HepG2 (cell line): ENCODE results near the gene PRR22. TPM values are rescaled to one million over a fixed set of nuclear protein-coding genes. Genes with fewer than 3 reads are reported as not detected.
A peak's percentile ranks its signal among the peaks of the same experiment; 100 is the strongest.

Experiments
- ATAC-seq: fragments of 200-7000 bp; cut with Tn5 transposase; 3 replicates; pipeline ENCODE4 v1.9.1; 2020; ENCODE audit warnings: mild to moderate bottlenecking, moderate library complexity
- BruUV-seq: library from RNA; stranded (reverse); fragments of 400-500 nt; replicated peaks from 2 replicates; lab custom pipeline; 2021; lab: Mats Ljungman, UMichigan
- CTCF ChIA-PET: fragments of 300-600 bp; formaldehyde crosslinking; extraction: SDS; loops from one replicate; lab custom pipeline; 2021; ENCODE audit warnings: low total read pairs, inconsistent platforms, low intra/inter-chr PET ratio; lab: Yijun Ruan, JAX
- POLR2A ChIA-PET: fragments of 350-600 bp; sonication (Branson Sonifier 250); formaldehyde crosslinking; loops from one replicate; lab custom pipeline; 2020; ENCODE audit warnings: antibody characterized with exemption, inconsistent platforms; lab: Yijun Ruan, JAX
- DNase-seq: peaks from one replicate; pipeline ENCODE4 v3.0.0-alpha.2; 2015; ENCODE audit warnings: low spot score
- FAIRE-seq: peaks from 3 replicates; lab custom pipeline; 2011; peaks lifted over from hg19 to GRCh38; lab: Jason Lieb, UNC
- H2AFZ ChIP-seq: one replicate; pipeline ENCODE4 v1.6.1; 2011; ENCODE audit warnings: low read length, inconsistent platforms
- H3K27ac ChIP-seq: fragments of 300-600 bp; 3 replicates; pipeline ENCODE4 v1.8.0; 2011; ENCODE audit warnings: mixed run types, mild to moderate bottlenecking, mixed read lengths, low read length, inconsistent platforms; ENCODE audit not compliant: insufficient read depth; ENCODE audit errors: extremely low read length
- H3K27me3 ChIP-seq, 2 experiments: fragments of 200-600 bp in 1 of 2; 2 replicates in 1 of 2; 3 replicates in 1 of 2; pipeline versions ENCODE4 v1.6.0 to v1.8.0; 2011; ENCODE audit warnings: low read length in 2 of 2, mild to moderate bottlenecking in 2 of 2, moderate library complexity in 2 of 2, inconsistent platforms in 1 of 2; ENCODE audit not compliant: insufficient read depth in 2 of 2, control insufficient read depth in 1 of 2
- H3K36me3 ChIP-seq, 2 experiments: fragments of 200-600 bp in 1 of 2; replicated peaks in 1 of 2; 2 replicates in 1 of 2; 3 replicates in 1 of 2; pipeline versions ENCODE4 v1.5.1 to v1.8.0; 2011; ENCODE audit warnings: low read length in 2 of 2, inconsistent platforms in 1 of 2; ENCODE audit not compliant: insufficient read depth in 2 of 2, control insufficient read depth in 1 of 2
- H3K4me1 ChIP-seq: 2 replicates; pipeline ENCODE4 v1.5.1; 2012; ENCODE audit warnings: low read length, inconsistent platforms; ENCODE audit not compliant: insufficient read depth
- H3K4me2 ChIP-seq: 2 replicates; pipeline ENCODE4 v1.6.0; 2011; ENCODE audit warnings: low read depth, low read length, inconsistent platforms
- H3K4me3 ChIP-seq, 3 experiments: fragments of 200-600 bp in 1 of 3; sonication (generic), shearing (Covaris generic) in 1 of 3; replicated peaks in 1 of 3; 2 replicates each; pipeline ENCODE4 v1.5.1; 2011 to 2016; ENCODE audit warnings: low read length in 3 of 3, inconsistent platforms in 2 of 3, low read depth in 2 of 3, mild to moderate bottlenecking in 2 of 3, control low read depth in 1 of 3, mixed read lengths in 1 of 3; ENCODE audit not compliant: insufficient read depth in 1 of 3
- H3K79me2 ChIP-seq: one replicate; pipeline ENCODE4 v1.6.1; 2011; ENCODE audit warnings: low read length, inconsistent platforms; ENCODE audit not compliant: insufficient read depth
- H3K9ac ChIP-seq: 2 replicates; pipeline ENCODE4 v1.6.0; 2011; ENCODE audit warnings: mild to moderate bottlenecking, low read depth, low read length, inconsistent platforms; ENCODE audit not compliant: insufficient read depth
- H3K9me3 ChIP-seq: 2 replicates; pipeline ENCODE4 v1.5.1; 2012; ENCODE audit warnings: mild to moderate bottlenecking, low read length
- H4K20me1 ChIP-seq: 2 replicates; pipeline ENCODE4 v1.6.0; 2011; ENCODE audit warnings: inconsistent platforms, mild to moderate bottlenecking, low read length, moderate library complexity; ENCODE audit not compliant: insufficient read depth
- DMAP1 ChIP-seq: IDR thresholded peaks from 2 replicates; pipeline ENCODE4 v1.6.1; 2016
- JUNB ChIP-seq: sonication (generic); formaldehyde crosslinking; IDR thresholded peaks from 2 replicates; pipeline ENCODE4 v1.8.0; 2022; ENCODE audit warnings: missing genetic modification reagents, mild to moderate bottlenecking, borderline replicate concordance
- PLRG1 ChIP-seq: fragments of 450-650 bp; conservative IDR thresholded peaks from 2 replicates; pipeline ENCODE4 v1.6.1; 2016
- POGZ ChIP-seq: sonication (generic); formaldehyde crosslinking; IDR thresholded peaks from 2 replicates; pipeline ENCODE4 v1.4.0; 2020; ENCODE audit warnings: mild to moderate bottlenecking, missing genetic modification reagents
- RCOR2 ChIP-seq: IDR thresholded peaks from 2 replicates; pipeline ENCODE4 v1.6.1; 2016; ENCODE audit warnings: missing biosample characterization, missing genetic modification reagents
- SNAPC2 ChIP-seq: sonication (generic); formaldehyde crosslinking; IDR thresholded peaks from 2 replicates; pipeline ENCODE4 v1.8.1; 2022; ENCODE audit warnings: mild to moderate bottlenecking, missing genetic modification reagents
- ZBTB1 ChIP-seq: sonication (generic); formaldehyde crosslinking; IDR thresholded peaks from 2 replicates; pipeline ENCODE4 v1.4.0; 2020; ENCODE audit warnings: missing genetic modification reagents, borderline replicate concordance
- ZNF883 ChIP-seq: sonication (generic); formaldehyde crosslinking; IDR thresholded peaks from 2 replicates; pipeline ENCODE4 v1.5.1; 2020; ENCODE audit warnings: mild to moderate bottlenecking, missing genetic modification reagents; ENCODE audit errors: not compliant biosample characterization
- WGBS: methylation state at CpG from one replicate; pipeline ENCODE4 v1.1.6; 2017; ENCODE audit warnings: low lambda C conversion rate; 5-methylcytosine and 5-hydroxymethylcytosine counted together
- in situ Hi-C: cut with HindIII; loops from 2 replicates; pipeline ENCODE4 v1.10.0; 2017; ENCODE audit warnings: low pct_unique_long_range_greater_than_20kb; ENCODE audit not compliant: extremely low pct_ligation_motif_present
- intact Hi-C: fragments of 100-400 bp; cut with micrococcal nuclease; formaldehyde crosslinking; loops from one replicate; pipeline ENCODE4 v1.10.0; 2022; ENCODE audit not compliant: unreplicated experiment
- polyA plus RNA-seq, 8 experiments: library from polyadenylated mRNA; depleted of rRNA in 3 of 8; stranded (reverse) in 7 of 8; unstranded in 1 of 8; fragments of >200 nt; fragmentation: Illumina TruSeq in 4 of 8; extraction: Trizol in 4 of 8; gene quantifications; 2 replicates each; pipeline versions ENCODE4 v1.2.1 to v1.2.3, GENCODE V29; 2011 to 2016; ENCODE audit warnings: low read depth in 4 of 8, missing spikeins in 1 of 8, mixed read lengths in 1 of 8; ENCODE audit not compliant: insufficient read depth in 1 of 8
- total RNA-seq, 5 experiments: library from RNA; depleted of rRNA; stranded (reverse); fragments of >200 nt; fragmentation: Illumina TruSeq; extraction: Trizol; gene quantifications; 2 replicates each; pipeline ENCODE4 v1.2.3, GENCODE V29; 2016; ENCODE audit warnings: low read depth in 1 of 5
- TF ChIP-seq, protein P1 (sequence below): sonication (generic); formaldehyde crosslinking; IDR thresholded peaks from 2 replicates; pipeline ENCODE4 v1.5.1; 2020; ENCODE audit warnings: missing genetic modification reagents, mild to moderate bottlenecking, borderline replicate concordance
- TF ChIP-seq, protein P2 (sequence below): sonication (generic); formaldehyde crosslinking; IDR thresholded peaks from 2 replicates; pipeline ENCODE4 v1.4.0; 2020; ENCODE audit warnings: missing genetic modification reagents, mild to moderate bottlenecking, borderline replicate concordance
- TF ChIP-seq, protein P3 (sequence below): sonication (generic); formaldehyde crosslinking; IDR thresholded peaks from 2 replicates; pipeline ENCODE4 v1.4.0; 2020; ENCODE audit warnings: mild to moderate bottlenecking, missing genetic modification reagents

Gene PRR22
- total and polyA plus RNA-seq, 2 of the 13 experiments (the other 11 are each of a cell fraction or from before 2014, with no cell fraction given) = 0.84 to 2.3 TPM

DNA sequence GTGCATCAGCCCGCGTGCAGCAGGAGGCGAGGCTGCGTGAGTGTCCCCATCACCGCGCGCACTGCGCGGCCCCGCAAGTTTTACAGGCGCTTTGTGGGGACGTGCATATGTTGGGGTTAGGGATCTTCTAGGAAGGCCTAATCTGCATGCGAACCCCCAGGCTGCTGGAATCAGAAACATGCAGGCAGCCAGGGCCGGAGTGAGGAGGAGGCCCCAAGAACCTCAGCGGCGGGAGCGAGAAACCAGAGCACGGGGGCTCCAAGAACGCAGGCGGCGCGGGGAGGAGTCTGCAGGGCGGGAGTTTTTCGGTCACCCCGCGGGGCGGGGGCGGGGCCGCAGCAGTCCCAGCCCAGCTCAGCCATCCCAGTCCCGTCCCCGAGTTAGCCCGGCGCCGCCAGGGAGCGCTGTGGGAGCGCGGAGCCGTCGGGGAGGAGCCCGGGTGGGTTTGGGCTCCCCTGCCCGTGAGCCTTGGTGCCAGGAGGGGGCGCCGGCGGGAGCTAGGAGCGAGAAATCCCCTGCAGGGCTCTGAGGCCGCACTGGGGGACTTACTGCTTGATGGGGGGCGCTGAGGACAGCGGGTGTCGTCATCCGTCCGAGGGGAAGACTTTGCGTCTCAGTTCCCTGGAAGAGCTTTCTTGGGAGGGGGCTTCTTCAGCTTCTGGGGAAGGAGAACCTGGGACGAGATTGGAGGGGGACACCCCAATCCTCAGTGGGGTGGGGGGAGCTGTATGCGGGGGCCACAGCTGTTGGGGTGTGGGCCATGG is 19.4 kb upstream of the PRR22 start:
- in situ Hi-C loops = loop anchor here (5.0 kb wide), 2 partner anchors 173 to 218 kb away; partner anchors contain the start of gene RANBP3
- no peaks in the 10 kb centered on the region for H3K9me3 ChIP-seq
- DNase-seq (peak; percentile 83), ATAC-seq (peak; percentile 88), FAIRE-seq (peak; percentile 72)
- no peak overlapping the region for H3K27ac ChIP-seq
- H3K9ac ChIP-seq = peak overlapping the region; percentile 43
- peak overlapping the region; percentile 36 to 68 (median 42) for H3K4me3 ChIP-seq
- H4K20me1 ChIP-seq = no peaks in the 10 kb centered on the region
- H2AFZ ChIP-seq = no peak overlapping the region
- POLR2A ChIA-PET = interaction anchor here (0.6 to 2.3 kb wide), 13 partner anchors 13 to 219 kb away, joined by 3 to 46 read pairs (median 5); partner anchors contain the start of genes CAPS, DUS3L, FUT5 and NDUFA11
- CTCF ChIA-PET = interaction anchor here (0.7 to 4.6 kb wide), 8 partner anchors 9 to 243 kb away, joined by 3 to 71 read pairs (median 6); partner anchors contain the start of gene VMAC
- no peaks in the 10 kb centered on the region for H3K79me2 ChIP-seq
- intact Hi-C loops = loop anchor here (1.0 to 10.0 kb wide), 3 partner anchors 22 to 221 kb away; no protein-coding TSS in a partner anchor
- no peaks in the 10 kb centered on the region for H3K36me3 ChIP-seq
- peaks cover 67% of the 10 kb centered on the region for H3K4me1 ChIP-seq
- WGBS = 21% methylated on average over 17 of the region's 54 CpGs
- peak overlapping the region; percentile 70 for H3K4me2 ChIP-seq
- no TSS peak for BruUV-seq
- H3K27me3 ChIP-seq = no peaks in the 10 kb centered on the region; a peak in 1 of 5 replicates
- 0 out of 2 replicates have a peak, but pooled peaks have one; percentile 63 for TF ChIP-seq ZBTB1
- TF ChIP-seq, protein P1, sequence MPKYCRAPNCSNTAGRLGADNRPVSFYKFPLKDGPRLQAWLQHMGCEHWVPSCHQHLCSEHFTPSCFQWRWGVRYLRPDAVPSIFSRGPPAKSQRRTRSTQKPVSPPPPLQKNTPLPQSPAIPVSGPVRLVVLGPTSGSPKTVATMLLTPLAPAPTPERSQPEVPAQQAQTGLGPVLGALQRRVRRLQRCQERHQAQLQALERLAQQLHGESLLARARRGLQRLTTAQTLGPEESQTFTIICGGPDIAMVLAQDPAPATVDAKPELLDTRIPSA = peak; percentile 83; the same call in 1 of the 2 replicates
- TF ChIP-seq, protein P2, sequence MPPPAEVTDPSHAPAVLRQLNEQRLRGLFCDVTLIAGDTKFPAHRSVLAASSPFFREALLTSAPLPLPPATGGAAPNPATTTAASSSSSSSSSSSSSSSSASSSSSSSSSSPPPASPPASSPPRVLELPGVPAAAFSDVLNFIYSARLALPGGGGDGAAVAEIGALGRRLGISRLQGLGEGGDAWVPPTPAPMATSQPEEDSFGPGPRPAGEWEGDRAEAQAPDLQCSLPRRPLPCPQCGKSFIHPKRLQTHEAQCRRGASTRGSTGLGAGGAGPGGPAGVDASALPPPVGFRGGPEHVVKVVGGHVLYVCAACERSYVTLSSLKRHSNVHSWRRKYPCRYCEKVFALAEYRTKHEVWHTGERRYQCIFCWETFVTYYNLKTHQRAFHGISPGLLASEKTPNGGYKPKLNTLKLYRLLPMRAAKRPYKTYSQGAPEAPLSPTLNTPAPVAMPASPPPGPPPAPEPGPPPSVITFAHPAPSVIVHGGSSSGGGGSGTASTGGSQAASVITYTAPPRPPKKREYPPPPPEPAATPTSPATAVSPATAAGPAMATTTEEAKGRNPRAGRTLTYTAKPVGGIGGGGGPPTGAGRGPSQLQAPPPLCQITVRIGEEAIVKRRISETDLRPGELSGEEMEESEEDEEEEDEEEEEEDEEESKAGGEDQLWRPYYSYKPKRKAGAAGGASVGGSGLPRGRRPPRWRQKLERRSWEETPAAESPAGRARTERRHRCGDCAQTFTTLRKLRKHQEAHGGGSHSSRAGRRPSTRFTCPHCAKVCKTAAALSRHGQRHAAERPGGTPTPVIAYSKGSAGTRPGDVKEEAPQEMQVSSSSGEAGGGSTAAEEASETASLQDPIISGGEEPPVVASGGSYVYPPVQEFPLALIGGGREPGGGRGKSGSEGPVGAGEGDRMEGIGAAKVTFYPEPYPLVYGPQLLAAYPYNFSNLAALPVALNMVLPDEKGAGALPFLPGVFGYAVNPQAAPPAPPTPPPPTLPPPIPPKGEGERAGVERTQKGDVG (CRISPR knock-in tag) = 0 out of 2 replicates have a peak, but pooled peaks have one; percentile 63
- peak; percentile 64; the same call in 1 of the 2 replicates for TF ChIP-seq DMAP1
- peak; percentile 36; the same call in 1 of the 2 replicates for TF ChIP-seq SNAPC2
- TF ChIP-seq JUNB (CRISPR knock-in tag) = no peak
- TF ChIP-seq, protein P3, sequence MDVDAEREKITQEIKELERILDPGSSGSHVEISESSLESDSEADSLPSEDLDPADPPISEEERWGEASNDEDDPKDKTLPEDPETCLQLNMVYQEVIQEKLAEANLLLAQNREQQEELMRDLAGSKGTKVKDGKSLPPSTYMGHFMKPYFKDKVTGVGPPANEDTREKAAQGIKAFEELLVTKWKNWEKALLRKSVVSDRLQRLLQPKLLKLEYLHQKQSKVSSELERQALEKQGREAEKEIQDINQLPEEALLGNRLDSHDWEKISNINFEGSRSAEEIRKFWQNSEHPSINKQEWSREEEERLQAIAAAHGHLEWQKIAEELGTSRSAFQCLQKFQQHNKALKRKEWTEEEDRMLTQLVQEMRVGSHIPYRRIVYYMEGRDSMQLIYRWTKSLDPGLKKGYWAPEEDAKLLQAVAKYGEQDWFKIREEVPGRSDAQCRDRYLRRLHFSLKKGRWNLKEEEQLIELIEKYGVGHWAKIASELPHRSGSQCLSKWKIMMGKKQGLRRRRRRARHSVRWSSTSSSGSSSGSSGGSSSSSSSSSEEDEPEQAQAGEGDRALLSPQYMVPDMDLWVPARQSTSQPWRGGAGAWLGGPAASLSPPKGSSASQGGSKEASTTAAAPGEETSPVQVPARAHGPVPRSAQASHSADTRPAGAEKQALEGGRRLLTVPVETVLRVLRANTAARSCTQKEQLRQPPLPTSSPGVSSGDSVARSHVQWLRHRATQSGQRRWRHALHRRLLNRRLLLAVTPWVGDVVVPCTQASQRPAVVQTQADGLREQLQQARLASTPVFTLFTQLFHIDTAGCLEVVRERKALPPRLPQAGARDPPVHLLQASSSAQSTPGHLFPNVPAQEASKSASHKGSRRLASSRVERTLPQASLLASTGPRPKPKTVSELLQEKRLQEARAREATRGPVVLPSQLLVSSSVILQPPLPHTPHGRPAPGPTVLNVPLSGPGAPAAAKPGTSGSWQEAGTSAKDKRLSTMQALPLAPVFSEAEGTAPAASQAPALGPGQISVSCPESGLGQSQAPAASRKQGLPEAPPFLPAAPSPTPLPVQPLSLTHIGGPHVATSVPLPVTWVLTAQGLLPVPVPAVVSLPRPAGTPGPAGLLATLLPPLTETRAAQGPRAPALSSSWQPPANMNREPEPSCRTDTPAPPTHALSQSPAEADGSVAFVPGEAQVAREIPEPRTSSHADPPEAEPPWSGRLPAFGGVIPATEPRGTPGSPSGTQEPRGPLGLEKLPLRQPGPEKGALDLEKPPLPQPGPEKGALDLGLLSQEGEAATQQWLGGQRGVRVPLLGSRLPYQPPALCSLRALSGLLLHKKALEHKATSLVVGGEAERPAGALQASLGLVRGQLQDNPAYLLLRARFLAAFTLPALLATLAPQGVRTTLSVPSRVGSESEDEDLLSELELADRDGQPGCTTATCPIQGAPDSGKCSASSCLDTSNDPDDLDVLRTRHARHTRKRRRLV = peak; percentile 87; the same call in 1 of the 2 replicates
- TF ChIP-seq POGZ (CRISPR knock-in tag) = peak; percentile 69
- peak; percentile 50 for TF ChIP-seq ZNF883 (CRISPR knock-in tag)
- peak; percentile 65; the same call in 1 of the 2 replicates for TF ChIP-seq RCOR2 (CRISPR knock-in tag)
- no peak for TF ChIP-seq PLRG1
